Spinal cord (tissue), 10 donors: Measurements from ENCODE around the gene NIPBL. TPM values are rescaled to one million over a fixed set of nuclear protein-coding genes. Genes with fewer than 3 reads are reported as not detected.
"Not testable (repeated sequence)": the region's sequence is repeated elsewhere in the genome, so short reads cannot be mapped to it uniquely, and the experiment has no call there.

Experiments
- DNase-seq, 6 donors: peaks; one replicate each; pipeline versions ENCODE4 v3.0.0 to v3.0.0-alpha.2; 2013 to 2015; ENCODE audit warnings: low spot score in 6 of 6, low read depth in 4 of 6
- H3K27ac ChIP-seq: one replicate; pipeline ENCODE4 v1.5.1; 2013; ENCODE audit warnings: low read depth, low read length, control low read depth
- H3K27me3 ChIP-seq: one replicate; pipeline ENCODE4 v1.6.1; 2013; ENCODE audit warnings: low read length; ENCODE audit not compliant: control insufficient read depth, insufficient read depth
- H3K36me3 ChIP-seq: one replicate; pipeline ENCODE4 v1.6.1; 2013; ENCODE audit warnings: low read length; ENCODE audit not compliant: control insufficient read depth, insufficient read depth
- H3K4me1 ChIP-seq: one replicate; pipeline ENCODE4 v1.6.1; 2013; ENCODE audit warnings: low read length; ENCODE audit not compliant: control insufficient read depth, insufficient read depth
- H3K4me3 ChIP-seq: one replicate; pipeline ENCODE4 v1.5.1; 2013; ENCODE audit warnings: low read depth, low read length, control low read depth
- H3K9me3 ChIP-seq: one replicate; pipeline ENCODE4 v1.6.1; 2013; ENCODE audit warnings: low read length; ENCODE audit not compliant: control insufficient read depth, insufficient read depth
- WGBS: methylation state at CpG from one replicate; pipeline ENCODE4 v1.1.5; 2013; ENCODE audit warnings: missing lambda C conversion rate; ENCODE audit not compliant: insufficient coverage; 5-methylcytosine and 5-hydroxymethylcytosine counted together
- polyA plus RNA-seq, 2 donors: library from polyadenylated mRNA; unstranded; fragments of 120-200 nt; gene quantifications; one replicate each; pipeline ENCODE4 v1.2.1, GENCODE V29; 2013; ENCODE audit not compliant: insufficient read length in 2 of 2
- total RNA-seq, 2 donors: library from RNA; depleted of rRNA in 1 of 2; stranded (reverse); fragments of 120-200 nt in 1 of 2; fragments of >200 nt in 1 of 2; gene quantifications; one replicate each; pipeline versions ENCODE4 v1.2.3 to v1.2.4, GENCODE V29; 2013 to 2014
- donor health status: healthy.

NIPBL gene
- total and polyA plus RNA-seq, 4 donors, result 40.4 to 71.9 (median 46.9) TPM

DNA sequence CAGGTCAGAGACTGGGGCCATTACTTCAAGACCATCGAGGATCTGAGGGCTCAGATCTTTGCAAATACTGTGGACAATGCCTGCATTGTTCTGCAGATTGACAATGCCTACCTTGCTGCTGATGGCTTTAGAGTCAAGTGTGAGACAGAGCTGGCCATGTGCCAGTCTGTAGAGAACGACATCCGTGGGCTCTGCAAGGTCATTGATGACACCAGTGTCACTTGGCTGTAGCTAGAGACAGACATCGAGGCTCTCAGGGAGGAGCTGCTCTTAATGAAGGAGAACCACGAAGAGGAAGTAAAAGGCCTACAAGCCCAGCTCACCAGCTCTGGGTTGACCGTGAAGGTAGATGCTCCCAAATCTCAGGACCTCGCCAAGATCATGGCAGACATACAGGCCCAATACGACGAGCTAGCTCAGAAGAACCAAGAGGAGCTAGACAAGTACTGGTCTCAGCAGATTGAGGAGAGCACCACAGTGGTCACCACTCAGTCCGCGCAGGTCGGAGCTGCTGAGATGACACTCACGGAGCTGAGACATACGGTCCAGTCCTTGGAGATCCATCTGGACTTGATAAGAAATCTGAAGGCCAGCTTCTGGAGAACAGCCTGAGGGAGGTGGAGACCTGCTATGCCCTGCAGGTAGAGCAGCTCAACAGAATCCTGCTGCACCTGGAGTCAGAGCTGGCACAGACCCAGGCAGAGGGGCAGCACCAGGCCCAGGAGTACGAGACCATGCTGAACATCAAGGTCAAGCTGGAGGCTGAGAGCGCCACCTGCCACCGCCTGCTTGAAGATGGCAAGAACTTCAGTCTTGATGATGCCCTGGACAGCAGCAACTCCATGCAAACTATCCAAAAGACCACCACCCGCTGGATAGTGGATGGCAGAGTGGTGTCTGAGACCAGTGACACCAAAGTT lies 9.3 kb downstream of the NIPBL start:
- H3K4me1 ChIP-seq, result no peaks in the 10 kb centered on the region
- H3K27ac ChIP-seq, result no peak overlapping the region
- no peaks in the 10 kb centered on the region for H3K9me3 ChIP-seq
- no peaks in the 10 kb centered on the region for H3K27me3 ChIP-seq
- 96% methylated on average over 14 of the region's 18 CpGs for WGBS
- peaks cover 3% of the 10 kb centered on the region for H3K36me3 ChIP-seq
- H3K4me3 ChIP-seq, result no peak overlapping the region
- no peak for DNase-seq

- no peaks in the 10 kb centered on the region for H3K27me3 ChIP-seq
- no peaks in the 10 kb centered on the region for H3K4me1 ChIP-seq
- peaks cover 3% of the 10 kb centered on the region for H3K36me3 ChIP-seq
- H3K9me3 ChIP-seq, result no peaks in the 10 kb centered on the region
- no CpG with 5 or more reads among the region's 3 CpGs for WGBS
- H3K4me3 ChIP-seq, result no peak overlapping the region
- H3K27ac ChIP-seq, result no peak overlapping the region
- DNase-seq, result no peak
These were observed 10.2 kb downstream of the NIPBL start for GRCh38 chr5:36886791-36887190.

DNA sequence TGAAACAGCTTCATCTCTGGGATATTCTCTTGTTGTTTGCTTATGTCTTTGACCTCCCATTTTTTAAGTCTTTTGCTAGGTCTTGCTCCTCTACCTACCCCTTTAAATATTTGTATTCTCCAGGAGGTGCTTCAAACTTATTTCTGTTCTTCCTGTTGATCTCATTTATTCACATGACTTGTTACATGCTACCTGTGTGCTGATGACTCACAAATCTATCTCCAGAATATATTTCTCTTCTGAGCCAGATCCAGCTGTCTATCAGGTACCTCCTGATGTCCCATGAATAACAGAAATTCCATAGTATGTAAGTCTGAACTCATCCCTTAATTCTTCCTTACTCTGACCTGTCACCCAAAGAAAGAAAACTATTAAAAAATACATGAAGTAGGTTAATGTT lies 11.0 kb downstream of the NIPBL start:
- no peak for DNase-seq
- H3K4me3 ChIP-seq, result no peak overlapping the region
- no peaks in the 10 kb centered on the region for H3K4me1 ChIP-seq
- peaks cover 3% of the 10 kb centered on the region for H3K36me3 ChIP-seq
- no peak overlapping the region for H3K27ac ChIP-seq
- H3K27me3 ChIP-seq, result no peaks in the 10 kb centered on the region
- H3K9me3 ChIP-seq, result no peaks in the 10 kb centered on the region

GRCh38 chr5:36888303-36888702 lies 11.7 kb downstream of the NIPBL start:
- Histone ChIP-seq H3K27ac (no peak overlapping the region), H3K36me3 (peaks cover 3% of the 10 kb centered on the region), H3K27me3 (no peaks in the 10 kb centered on the region), H3K4me1 (no peaks in the 10 kb centered on the region), H3K9me3 (no peaks in the 10 kb centered on the region), H3K4me3 (no peak overlapping the region)
- DNase-seq, result no peak

DNA sequence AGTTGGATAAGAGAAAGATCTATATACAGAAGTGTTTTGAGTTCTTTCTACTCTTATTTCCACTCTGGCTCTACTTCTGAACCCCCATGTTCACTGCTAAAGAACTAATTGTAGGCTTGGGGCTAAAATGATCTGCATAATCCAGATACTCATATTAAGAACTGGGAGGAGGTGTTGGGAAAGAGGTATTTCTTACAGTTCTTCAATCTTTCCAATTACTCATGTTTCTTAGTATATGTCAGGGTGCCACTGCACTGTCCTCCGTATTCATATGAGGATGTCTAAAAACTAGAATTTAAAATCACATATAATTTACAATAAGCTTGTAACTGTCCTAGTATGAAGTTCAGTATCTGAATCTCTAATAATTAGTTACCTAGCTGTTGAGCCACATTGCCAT lies 12.7 kb downstream of the NIPBL start:
- no CpG with 5 or more reads among the region's 1 CpG for WGBS
- no peak for DNase-seq
- Histone ChIP-seq H3K4me3 (no peak overlapping the region), H3K4me1 (no peaks in the 10 kb centered on the region), H3K36me3 (peaks cover 3% of the 10 kb centered on the region), H3K9me3 (no peaks in the 10 kb centered on the region), H3K27me3 (no peaks in the 10 kb centered on the region), H3K27ac (no peak overlapping the region)

GRCh38 chr5:36891266-36891665 lies 14.7 kb downstream of the NIPBL start:
- H3K4me3 ChIP-seq, result no peak overlapping the region
- H3K36me3 ChIP-seq, result no peaks in the 10 kb centered on the region
- no peak overlapping the region for H3K27ac ChIP-seq
- no peaks in the 10 kb centered on the region for H3K4me1 ChIP-seq
- H3K9me3 ChIP-seq, result peaks cover 2% of the 10 kb centered on the region
- no peak for DNase-seq
- H3K27me3 ChIP-seq, result no peaks in the 10 kb centered on the region
- 100% methylated on average over 1 of the region's 1 CpG for WGBS

GRCh38 chr5:36892085-36892830 lies 15.7 kb downstream of the NIPBL start:
- H3K27me3 ChIP-seq, H3K9me3 ChIP-seq, H3K27ac ChIP-seq, DNase-seq, H3K4me3 ChIP-seq, H3K4me1 ChIP-seq, H3K36me3 ChIP-seq: not testable (repeated sequence)
- WGBS, result no CpG with 5 or more reads among the region's 6 CpGs

DNA sequence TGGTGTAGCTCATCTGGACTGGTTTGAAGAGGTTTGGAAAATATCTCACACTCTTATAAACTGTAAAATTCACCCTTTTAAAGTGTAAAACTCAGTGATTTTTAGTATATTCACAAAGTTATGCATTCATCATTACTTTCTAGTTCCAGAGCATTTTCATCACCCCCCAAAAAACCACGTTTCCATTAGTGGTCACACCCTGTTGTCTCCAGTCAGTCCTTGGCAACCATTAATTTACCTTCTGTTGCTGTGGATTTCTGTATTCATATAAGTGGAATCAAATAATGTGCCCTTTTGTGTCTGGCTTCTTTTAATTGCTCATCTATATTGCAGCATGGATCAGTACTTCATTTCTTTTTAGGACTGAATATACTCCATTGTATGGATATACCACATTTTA lies 18.4 kb downstream of the NIPBL start:
- Histone ChIP-seq H3K36me3 (no peaks in the 10 kb centered on the region), H3K27me3 (no peaks in the 10 kb centered on the region), H3K27ac (no peak overlapping the region), H3K4me3 (no peak overlapping the region), H3K9me3 (peaks cover 2% of the 10 kb centered on the region), H3K4me1 (no peaks in the 10 kb centered on the region)
- no CpG with 5 or more reads among the region's 1 CpG for WGBS
- no peak for DNase-seq

- H3K4me1 ChIP-seq, result no peaks in the 10 kb centered on the region
- H3K27me3 ChIP-seq, result no peaks in the 10 kb centered on the region
- no peak overlapping the region for H3K27ac ChIP-seq
- no peaks in the 10 kb centered on the region for H3K36me3 ChIP-seq
- WGBS, result 92% methylated on average over 6 of the region's 8 CpGs
- H3K4me3 ChIP-seq, result no peak overlapping the region
- no peak for DNase-seq
- peaks cover 2% of the 10 kb centered on the region for H3K9me3 ChIP-seq
These were observed 19.9 kb downstream of the NIPBL start for GRCh38 chr5:36896476-36896875.

DNA sequence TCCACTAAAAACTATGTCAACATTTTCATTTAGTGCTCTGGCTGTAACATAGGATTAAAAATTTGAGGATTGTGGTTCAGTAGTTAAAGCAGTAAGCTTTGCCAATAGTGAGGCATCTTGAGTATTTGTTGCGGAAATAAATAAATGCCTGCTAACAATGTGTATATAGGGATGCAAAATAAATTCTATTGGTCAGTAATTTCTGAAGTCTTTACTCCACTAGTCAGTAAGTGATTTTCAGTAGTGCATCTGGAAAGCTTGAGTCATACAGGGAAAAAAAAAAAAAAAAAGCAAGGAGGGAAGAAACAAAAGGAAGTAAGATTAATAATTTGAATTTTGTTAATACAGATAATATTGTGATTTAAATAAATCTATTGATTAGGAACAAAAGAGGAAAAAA lies 21.0 kb downstream of the NIPBL start:
- Histone ChIP-seq H3K27me3 (no peaks in the 10 kb centered on the region), H3K36me3 (no peaks in the 10 kb centered on the region), H3K9me3 (peaks cover 9% of the 10 kb centered on the region), H3K4me1 (no peaks in the 10 kb centered on the region), H3K4me3 (no peak overlapping the region), H3K27ac (no peak overlapping the region)
- no peak for DNase-seq
- WGBS, result 100% methylated on average over 1 of the region's 1 CpG
